ENCODE data around the gene FOXP3.

- no peak for TF ChIP-seq CTCF (IDR thresholded peaks at IDR 0.05)
- TF ChIP-seq POLR2A (IDR thresholded peaks at IDR 0.05): no peak
Measured at GRCh38 chrX:49310371-49310770, 45.9 kb upstream of the FOXP3 start.

All from transverse colon (tissue), 3 donors.